ENCODE results near the gene CXorf65.

The CXorf65 gene

DNA sequence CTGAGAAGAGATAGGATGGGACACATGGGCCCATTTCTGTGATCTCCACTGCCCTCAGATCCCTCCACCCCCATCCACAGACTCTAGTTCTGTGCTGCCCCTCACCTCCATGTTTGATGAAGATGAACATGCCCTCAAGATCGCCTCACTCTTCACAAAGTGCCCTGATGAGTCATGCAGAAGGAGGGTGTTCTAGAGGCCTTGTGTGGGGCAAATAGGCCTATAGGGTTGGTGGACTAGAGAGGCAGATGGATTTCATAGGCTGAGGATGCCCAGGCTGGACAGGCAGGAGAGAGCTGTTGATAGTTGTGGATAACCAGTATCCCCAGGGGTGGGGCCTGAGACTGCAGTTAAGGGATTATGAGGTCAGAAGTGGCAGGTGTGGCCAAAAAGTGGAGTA is at the start of gene CXorf65:
TSS of gene CXorf65 (minus strand) at position 314 of the 400 bp plus-strand sequence. CDS start at position 130, 184 bp downstream.
- Histone ChIP-seq H3K4me1 (ENCODE audit: control insufficient read depth in 1 of 2, insufficient read depth in 2 of 2, low read length in 2 of 2) (peaks cover 15 to 16% of the 10 kb centered on the region in 2 donors), H3K9ac (ENCODE audit: low read depth in 1 of 2, low read length in 2 of 2) (no peak within 1 kb of the TSS), H3K36me3 (ENCODE audit: control insufficient read depth in 1 of 2, insufficient read depth in 2 of 2, low read length in 2 of 2) (peaks cover 0 to 3% of the 10 kb centered on the region in 2 donors), H3K27me3 (ENCODE audit: control insufficient read depth in 1 of 2, insufficient read depth in 2 of 2, low read length in 2 of 2) (no peaks in the 10 kb centered on the region), H3K27ac (ENCODE audit: low read depth, low read length) (no peak within 1 kb of the TSS), H3K9me3 (ENCODE audit: control insufficient read depth in 1 of 2, low read length in 2 of 2) (no peaks in the 10 kb centered on the region), H3K4me3 (ENCODE audit: low read depth in 1 of 2, low read length in 2 of 2) (no peak within 1 kb of the TSS)

DNA sequence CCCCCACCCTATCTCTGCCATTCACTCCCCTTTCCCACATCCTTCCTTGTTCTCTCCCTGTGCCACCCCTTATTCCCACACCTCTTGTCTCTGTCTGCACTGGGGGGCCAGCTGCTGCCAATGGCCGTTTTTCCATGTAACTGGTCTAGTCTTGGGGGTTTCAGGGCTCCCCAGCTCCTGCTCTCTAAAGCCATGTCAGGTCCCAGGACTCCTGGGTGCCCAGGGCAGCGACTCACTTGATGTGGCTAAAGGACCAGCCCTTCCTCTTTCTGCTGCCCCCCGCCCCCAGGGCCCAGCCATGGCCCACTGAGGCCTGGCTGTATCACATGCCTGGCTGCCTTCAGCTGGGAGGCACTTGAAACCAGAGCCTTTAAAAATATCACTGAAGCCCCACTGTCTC is 48.1 kb upstream of the CXorf65 start:
- H3K27me3 ChIP-seq (ENCODE audit: control insufficient read depth in 1 of 2, insufficient read depth in 2 of 2, low read length in 2 of 2) = no peaks in the 10 kb centered on the region
- H3K4me3 ChIP-seq (ENCODE audit: low read depth in 1 of 2, low read length in 2 of 2) = no peak overlapping the region
- H3K36me3 ChIP-seq (ENCODE audit: control insufficient read depth in 1 of 2, insufficient read depth in 2 of 2, low read length in 2 of 2) = no peaks in the 10 kb centered on the region
- no peak overlapping the region for H3K9ac ChIP-seq (ENCODE audit: low read depth in 1 of 2, low read length in 2 of 2)
- no peak overlapping the region for H3K27ac ChIP-seq (ENCODE audit: low read depth, low read length)
- H3K4me1 ChIP-seq (ENCODE audit: control insufficient read depth in 1 of 2, insufficient read depth in 2 of 2, low read length in 2 of 2) = no peaks in the 10 kb centered on the region
- no peaks in the 10 kb centered on the region for H3K9me3 ChIP-seq (ENCODE audit: control insufficient read depth in 1 of 2, low read length in 2 of 2)

DNA sequence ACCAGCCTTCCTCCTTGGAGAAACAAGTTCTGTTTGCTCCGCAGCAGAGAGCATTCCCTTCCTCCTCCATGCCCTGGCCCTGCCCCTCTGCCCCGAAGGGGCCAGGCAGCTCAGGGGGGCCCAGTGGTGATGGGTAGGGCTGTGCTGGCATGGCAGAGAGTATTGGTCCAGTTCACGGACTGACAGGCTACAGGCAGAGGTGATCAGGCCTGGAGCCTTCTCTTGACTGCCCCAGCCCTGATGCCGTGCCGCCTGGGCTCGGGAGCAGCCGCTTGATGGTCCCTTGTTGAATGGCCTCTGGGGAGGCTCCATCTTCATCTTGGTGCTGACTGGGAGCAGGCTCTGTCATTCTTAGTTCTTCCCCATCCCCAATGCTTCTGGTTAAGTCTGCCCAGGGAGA is 47.7 kb upstream of the CXorf65 start:
- Histone ChIP-seq H3K9ac (ENCODE audit: low read depth in 1 of 2, low read length in 2 of 2) (no peak overlapping the region), H3K4me1 (ENCODE audit: control insufficient read depth in 1 of 2, insufficient read depth in 2 of 2, low read length in 2 of 2) (no peaks in the 10 kb centered on the region), H3K4me3 (ENCODE audit: low read depth in 1 of 2, low read length in 2 of 2) (no peak overlapping the region)

DNA sequence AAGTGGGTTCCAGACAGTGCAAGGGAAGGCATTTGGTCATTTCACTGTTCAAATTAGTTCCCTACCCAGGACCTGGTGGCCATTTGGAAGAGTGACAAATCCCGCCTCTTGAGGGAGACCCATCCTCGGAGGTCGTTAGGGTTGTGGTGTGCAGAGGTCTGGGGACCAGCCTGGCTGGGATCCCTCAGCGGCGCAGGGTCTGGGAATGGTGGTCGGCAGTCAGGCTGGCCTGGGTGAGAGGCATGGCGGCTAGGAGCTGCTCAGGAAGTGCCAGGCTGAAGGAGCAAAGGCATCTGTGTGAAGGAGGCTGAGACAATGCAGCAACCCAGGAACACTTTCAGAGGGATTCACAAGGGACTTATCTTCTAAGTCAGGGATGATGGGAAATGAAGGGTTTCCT is 44.8 kb upstream of the CXorf65 start:
- Histone ChIP-seq H3K27me3 (ENCODE audit: control insufficient read depth in 1 of 2, insufficient read depth in 2 of 2, low read length in 2 of 2) (no peaks in the 10 kb centered on the region), H3K4me3 (ENCODE audit: low read depth in 1 of 2, low read length in 2 of 2) (no peak overlapping the region), H3K27ac (ENCODE audit: low read depth, low read length) (no peak overlapping the region), H3K36me3 (ENCODE audit: control insufficient read depth in 1 of 2, insufficient read depth in 2 of 2, low read length in 2 of 2) (no peaks in the 10 kb centered on the region), H3K4me1 (ENCODE audit: control insufficient read depth in 1 of 2, insufficient read depth in 2 of 2, low read length in 2 of 2) (peaks cover 3 to 4% of the 10 kb centered on the region in 2 donors), H3K9me3 (ENCODE audit: control insufficient read depth in 1 of 2, low read length in 2 of 2) (no peaks in the 10 kb centered on the region), H3K9ac (ENCODE audit: low read depth in 1 of 2, low read length in 2 of 2) (no peak overlapping the region)

More for the DNA sequence above, 47.7 kb upstream of the CXorf65 start:
- Histone ChIP-seq H3K9me3 (ENCODE audit: control insufficient read depth in 1 of 2, low read length in 2 of 2) (no peaks in the 10 kb centered on the region), H3K36me3 (ENCODE audit: control insufficient read depth in 1 of 2, insufficient read depth in 2 of 2, low read length in 2 of 2) (no peaks in the 10 kb centered on the region), H3K27me3 (ENCODE audit: control insufficient read depth in 1 of 2, insufficient read depth in 2 of 2, low read length in 2 of 2) (no peaks in the 10 kb centered on the region), H3K27ac (ENCODE audit: low read depth, low read length) (no peak overlapping the region)

DNA sequence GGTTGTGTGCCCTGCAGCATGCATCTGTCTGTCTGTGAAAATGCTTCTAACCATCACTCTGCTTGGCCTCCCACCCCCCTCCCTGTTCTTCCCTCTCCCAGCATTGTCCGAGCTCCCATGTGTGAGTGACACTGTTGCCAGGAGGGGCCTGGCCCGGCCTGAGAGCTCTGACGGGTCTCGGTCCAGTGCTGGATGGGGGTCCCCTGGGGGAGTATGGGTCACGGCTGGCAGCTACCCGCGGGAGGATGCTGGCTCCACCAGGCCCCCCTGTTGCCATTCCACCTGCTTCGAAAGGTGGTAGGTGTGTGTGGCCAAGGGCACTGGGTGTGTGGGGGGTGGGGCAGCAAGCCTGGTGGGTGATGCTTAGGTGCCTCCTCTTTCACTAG is 41.7 kb upstream of the CXorf65 start:
- H3K4me3 ChIP-seq (ENCODE audit: low read depth in 1 of 2, low read length in 2 of 2) = no peak overlapping the region
- H3K4me1 ChIP-seq (ENCODE audit: control insufficient read depth in 1 of 2, insufficient read depth in 2 of 2, low read length in 2 of 2) = peaks cover 5 to 10% of the 10 kb centered on the region in 2 donors
- H3K36me3 ChIP-seq (ENCODE audit: control insufficient read depth in 1 of 2, insufficient read depth in 2 of 2, low read length in 2 of 2) = no peaks in the 10 kb centered on the region
- no peak overlapping the region for H3K9ac ChIP-seq (ENCODE audit: low read depth in 1 of 2, low read length in 2 of 2)
- no peaks in the 10 kb centered on the region for H3K27me3 ChIP-seq (ENCODE audit: control insufficient read depth in 1 of 2, insufficient read depth in 2 of 2, low read length in 2 of 2)
- no peaks in the 10 kb centered on the region for H3K9me3 ChIP-seq (ENCODE audit: control insufficient read depth in 1 of 2, low read length in 2 of 2)
- no peak overlapping the region for H3K27ac ChIP-seq (ENCODE audit: low read depth, low read length)

DNA sequence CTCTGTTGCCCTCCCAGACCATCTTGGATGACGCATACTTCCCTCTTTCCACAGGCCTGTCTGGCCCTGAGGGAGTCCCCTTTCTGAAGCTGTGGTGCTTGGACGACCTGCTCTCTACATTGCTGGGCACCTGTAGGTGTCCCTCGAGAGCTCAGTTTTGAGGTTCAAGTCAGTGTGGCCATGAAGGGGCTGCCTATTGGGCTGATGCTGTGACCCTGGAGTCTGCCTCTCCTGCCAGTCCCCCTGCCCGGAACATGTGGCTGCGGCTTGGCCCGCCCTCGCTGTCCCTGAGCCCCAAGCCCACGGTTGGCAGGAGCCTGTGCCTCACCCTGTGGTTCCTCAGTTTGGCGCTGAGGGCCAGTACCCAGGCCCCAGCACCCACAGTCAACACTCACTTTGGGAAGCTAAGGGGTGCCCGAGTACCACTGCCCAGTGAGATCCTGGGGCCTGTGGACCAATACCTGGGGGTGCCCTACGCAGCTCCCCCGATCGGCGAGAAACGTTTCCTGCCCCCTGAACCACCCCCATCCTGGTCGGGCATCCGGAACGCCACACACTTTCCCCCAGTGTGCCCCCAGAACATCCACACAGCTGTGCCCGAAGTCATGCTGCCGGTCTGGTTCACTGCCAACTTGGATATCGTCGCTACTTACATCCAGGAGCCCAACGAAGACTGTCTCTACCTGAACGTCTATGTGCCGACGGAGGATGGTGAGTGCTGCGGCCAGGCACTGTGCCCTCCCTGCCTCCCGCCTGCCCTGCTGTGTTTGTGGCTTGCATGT is 41.1 kb upstream of the CXorf65 start:
- Histone ChIP-seq H3K9me3 (ENCODE audit: control insufficient read depth in 1 of 2, low read length in 2 of 2) (no peaks in the 10 kb centered on the region), H3K27me3 (ENCODE audit: control insufficient read depth in 1 of 2, insufficient read depth in 2 of 2, low read length in 2 of 2) (no peaks in the 10 kb centered on the region), H3K4me1 (ENCODE audit: control insufficient read depth in 1 of 2, insufficient read depth in 2 of 2, low read length in 2 of 2) (peaks cover 5 to 10% of the 10 kb centered on the region in 2 donors), H3K27ac (ENCODE audit: low read depth, low read length) (no peak overlapping the region), H3K4me3 (ENCODE audit: low read depth in 1 of 2, low read length in 2 of 2) (no peak overlapping the region), H3K9ac (ENCODE audit: low read depth in 1 of 2, low read length in 2 of 2) (no peak overlapping the region), H3K36me3 (ENCODE audit: control insufficient read depth in 1 of 2, insufficient read depth in 2 of 2, low read length in 2 of 2) (no peaks in the 10 kb centered on the region)

DNA sequence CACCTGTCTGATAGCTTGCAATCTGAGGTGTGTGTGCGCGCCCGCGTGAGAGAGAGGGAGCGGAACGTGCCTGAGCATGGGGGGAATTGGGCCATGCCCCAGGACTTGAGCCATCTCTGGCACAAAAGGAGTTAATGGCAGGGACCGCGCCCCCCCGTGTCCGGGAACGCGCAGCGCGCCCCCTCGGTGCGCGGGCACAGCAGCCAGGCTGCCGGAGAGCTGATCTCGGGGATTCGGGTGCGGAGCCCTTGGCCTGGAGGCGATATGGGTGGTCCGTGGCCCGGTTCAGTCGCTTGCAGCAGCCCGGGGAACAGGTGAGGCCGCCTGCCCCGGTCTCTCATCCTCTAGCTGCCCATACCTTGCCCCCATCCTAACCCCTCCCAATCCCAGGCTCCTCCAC is 38.1 kb upstream of the CXorf65 start, which contains the start of gene NLGN3:
TSS of gene NLGN3 (plus strand) at position 191 of the 400 bp plus-strand sequence. CDS start 2,909 bp downstream, outside the sequence.
- Histone ChIP-seq H3K4me1 (ENCODE audit: control insufficient read depth in 1 of 2, insufficient read depth in 2 of 2, low read length in 2 of 2) (peaks cover 5 to 10% of the 10 kb centered on the region in 2 donors), H3K27me3 (ENCODE audit: control insufficient read depth in 1 of 2, insufficient read depth in 2 of 2, low read length in 2 of 2) (no peaks in the 10 kb centered on the region), H3K4me3 (ENCODE audit: low read depth in 1 of 2, low read length in 2 of 2) (no peak within 1 kb of the TSS), H3K27ac (ENCODE audit: low read depth, low read length) (no peak within 1 kb of the TSS), H3K9me3 (ENCODE audit: control insufficient read depth in 1 of 2, low read length in 2 of 2) (no peaks in the 10 kb centered on the region), H3K36me3 (ENCODE audit: control insufficient read depth in 1 of 2, insufficient read depth in 2 of 2, low read length in 2 of 2) (peaks cover 0 to 12% of the 10 kb centered on the region in 2 donors), H3K9ac (ENCODE audit: low read depth in 1 of 2, low read length in 2 of 2) (no peak within 1 kb of the TSS)

DNA sequence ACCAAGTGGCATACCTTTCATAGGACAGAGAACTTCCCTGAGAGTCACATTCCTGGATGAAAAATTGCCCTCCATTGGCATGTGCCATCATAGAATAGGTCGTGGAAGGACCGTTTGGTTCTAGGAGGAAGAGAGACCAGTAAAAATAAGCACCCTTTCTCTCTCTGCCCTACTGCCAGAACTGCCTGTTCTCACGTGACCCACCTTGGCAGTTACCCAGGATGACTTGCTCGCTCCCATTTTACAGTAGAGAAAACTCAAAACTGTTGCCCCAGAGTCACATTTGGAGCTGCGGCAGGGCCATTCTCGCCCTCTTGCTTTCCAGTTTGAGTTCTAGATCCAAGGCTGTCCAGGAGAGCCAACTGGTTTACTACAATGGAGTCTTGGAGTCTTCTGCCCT is 37.0 kb upstream of the CXorf65 start:
- Histone ChIP-seq H3K27me3 (ENCODE audit: control insufficient read depth in 1 of 2, insufficient read depth in 2 of 2, low read length in 2 of 2) (no peaks in the 10 kb centered on the region), H3K4me3 (ENCODE audit: low read depth in 1 of 2, low read length in 2 of 2) (no peak overlapping the region), H3K9ac (ENCODE audit: low read depth in 1 of 2, low read length in 2 of 2) (no peak overlapping the region), H3K4me1 (ENCODE audit: control insufficient read depth in 1 of 2, insufficient read depth in 2 of 2, low read length in 2 of 2) (peaks cover 5 to 10% of the 10 kb centered on the region in 2 donors), H3K36me3 (ENCODE audit: control insufficient read depth in 1 of 2, insufficient read depth in 2 of 2, low read length in 2 of 2) (peaks cover 7 to 19% of the 10 kb centered on the region in 2 donors), H3K27ac (ENCODE audit: low read depth, low read length) (no peak overlapping the region), H3K9me3 (ENCODE audit: control insufficient read depth in 1 of 2, low read length in 2 of 2) (no peaks in the 10 kb centered on the region)

DNA sequence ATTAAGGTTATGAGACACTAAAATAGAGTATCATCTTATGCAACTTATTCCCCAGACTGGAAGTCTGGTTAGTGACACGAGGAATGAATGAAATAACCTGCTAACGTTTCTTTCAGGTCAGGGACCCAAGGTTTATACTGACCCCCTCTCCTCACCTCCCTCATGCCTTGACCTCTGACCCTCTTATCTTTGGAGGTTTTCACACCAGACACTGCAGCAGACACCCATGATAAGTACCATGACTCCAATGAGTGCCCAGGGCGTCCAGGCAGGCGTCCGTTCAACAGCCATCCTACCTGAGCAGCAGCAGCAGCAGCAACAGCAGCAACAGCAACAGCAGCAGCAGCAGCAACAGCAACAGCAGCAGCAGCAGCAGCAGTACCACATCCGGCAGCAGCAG is 33.9 kb upstream of the CXorf65 start:
- H3K27ac ChIP-seq (ENCODE audit: low read depth, low read length) = no peak overlapping the region
- no peak overlapping the region for H3K9ac ChIP-seq (ENCODE audit: low read depth in 1 of 2, low read length in 2 of 2)
- no peaks in the 10 kb centered on the region for H3K27me3 ChIP-seq (ENCODE audit: control insufficient read depth in 1 of 2, insufficient read depth in 2 of 2, low read length in 2 of 2)
- H3K9me3 ChIP-seq (ENCODE audit: control insufficient read depth in 1 of 2, low read length in 2 of 2) = no peaks in the 10 kb centered on the region
- H3K36me3 ChIP-seq (ENCODE audit: control insufficient read depth in 1 of 2, insufficient read depth in 2 of 2, low read length in 2 of 2) = peaks cover 21 to 44% of the 10 kb centered on the region in 2 donors
- no peak overlapping the region for H3K4me3 ChIP-seq (ENCODE audit: low read depth in 1 of 2, low read length in 2 of 2)
- H3K4me1 ChIP-seq (ENCODE audit: control insufficient read depth in 1 of 2, insufficient read depth in 2 of 2, low read length in 2 of 2) = peaks cover 0 to 3% of the 10 kb centered on the region in 2 donors

DNA sequence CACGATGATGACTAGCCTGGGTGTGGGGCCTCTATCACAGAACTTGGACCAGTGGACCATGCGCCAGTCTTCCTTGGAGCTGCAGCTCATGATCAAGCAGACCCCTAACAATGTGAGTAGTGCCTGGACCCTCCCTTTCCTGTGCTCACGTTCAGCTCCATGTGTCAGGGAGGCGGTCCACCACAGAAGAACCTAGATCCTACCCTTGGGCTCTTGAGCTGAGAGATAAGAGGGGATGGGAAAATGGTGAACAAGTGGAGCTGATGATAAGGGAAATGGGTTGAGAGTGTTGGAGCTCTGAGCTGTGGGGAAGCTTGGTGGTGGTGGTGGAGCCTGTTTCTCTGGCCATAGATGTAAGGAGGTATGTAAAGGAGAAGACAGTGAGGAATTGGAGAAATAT is 25.0 kb upstream of the CXorf65 start:
- Histone ChIP-seq H3K9ac (ENCODE audit: low read depth in 1 of 2, low read length in 2 of 2) (no peak overlapping the region), H3K27me3 (ENCODE audit: control insufficient read depth in 1 of 2, insufficient read depth in 2 of 2, low read length in 2 of 2) (no peaks in the 10 kb centered on the region), H3K27ac (ENCODE audit: low read depth, low read length) (no peak overlapping the region), H3K4me3 (ENCODE audit: low read depth in 1 of 2, low read length in 2 of 2) (no peak overlapping the region), H3K36me3 (ENCODE audit: control insufficient read depth in 1 of 2, insufficient read depth in 2 of 2, low read length in 2 of 2) (peaks cover 31 to 77% of the 10 kb centered on the region in 2 donors), H3K4me1 (ENCODE audit: control insufficient read depth in 1 of 2, insufficient read depth in 2 of 2, low read length in 2 of 2) (no peaks in the 10 kb centered on the region), H3K9me3 (ENCODE audit: control insufficient read depth in 1 of 2, low read length in 2 of 2) (no peaks in the 10 kb centered on the region)
